HuH-7 (cell line): Measurements from ENCODE around the gene LGALS3.
A peak's percentile ranks its signal among the peaks of the same experiment; 100 is the strongest.

Source experiments
- DNase-seq: peaks from one replicate; pipeline ENCODE4 v3.0.0; 2011; ENCODE audit warnings: low spot score

LGALS3 gene

DNA sequence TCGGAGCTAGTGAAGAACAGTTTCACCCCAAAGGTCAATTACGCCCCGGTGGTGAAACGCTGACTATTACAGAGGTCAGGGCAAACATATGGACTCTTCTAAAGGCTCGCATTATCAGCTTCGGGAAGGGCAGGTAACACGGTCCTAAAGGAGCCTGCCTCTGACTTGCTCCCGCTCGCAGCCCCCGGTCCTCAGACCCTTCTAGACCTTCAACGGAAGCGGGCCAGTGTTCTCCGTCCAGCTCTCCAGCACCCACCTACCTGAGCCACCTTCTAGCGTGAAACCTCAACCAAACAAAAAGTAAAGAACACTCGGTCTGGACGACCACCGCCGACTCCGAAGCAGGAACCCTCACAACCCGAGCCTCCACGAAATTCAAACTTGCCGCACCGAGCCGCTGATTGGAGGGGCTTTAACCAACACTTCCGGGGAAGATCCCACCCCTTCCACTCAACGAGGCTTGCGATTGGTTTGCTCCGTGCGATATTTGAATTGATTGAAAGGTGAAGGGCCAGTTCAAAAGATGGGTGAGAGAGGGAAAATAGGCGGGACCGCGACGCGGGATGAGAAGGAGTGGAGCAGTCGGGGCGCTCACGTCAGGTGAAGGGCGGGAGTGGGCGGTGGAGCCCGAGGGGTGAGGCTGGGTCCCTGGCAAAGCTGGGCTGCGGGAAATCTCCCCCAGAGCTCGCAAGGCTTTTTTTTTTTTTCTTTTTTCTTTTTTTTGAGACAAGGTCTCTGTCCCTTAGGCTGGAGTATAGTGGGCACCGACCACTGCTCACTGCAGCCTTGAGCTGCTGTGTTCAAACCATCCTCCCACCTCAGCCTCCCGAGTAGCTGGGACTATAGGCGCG, 62.4 kb downstream of the LGALS3 start, which contains the start of gene DLGAP5:
Gene DLGAP5, minus strand, starts transcription at position 383 of the 851 bp plus-strand sequence. CDS start 2,406 bp downstream, outside the sequence.
- DNase-seq = peak; percentile 91

DNA sequence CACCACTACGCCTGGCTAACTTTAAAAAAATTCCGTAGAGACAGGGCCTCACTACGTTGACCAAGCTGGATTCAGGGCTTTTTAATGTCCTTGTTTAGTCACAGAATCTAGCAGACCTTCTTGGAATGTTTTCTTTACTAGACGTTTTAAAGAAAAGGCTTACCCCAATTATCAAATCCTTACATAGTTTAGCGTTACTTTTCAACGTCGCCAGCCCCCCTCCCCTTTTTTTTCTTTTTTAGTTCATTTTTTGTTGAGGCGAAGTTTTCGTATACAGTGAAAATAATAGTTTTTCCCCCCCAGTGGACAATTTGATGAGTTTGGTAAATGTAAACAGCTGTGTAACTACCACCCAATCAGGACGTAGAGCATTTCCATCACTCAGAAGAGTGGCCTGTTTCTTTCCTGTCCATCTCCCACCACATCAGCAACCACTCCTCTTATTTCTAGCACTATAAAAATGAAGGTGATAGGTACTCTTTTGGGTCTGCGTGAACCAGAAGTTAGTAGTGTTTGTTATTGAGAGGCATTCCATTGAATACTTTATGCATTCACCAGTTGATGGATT, 63.1 kb downstream of the LGALS3 start:
- no peak for DNase-seq

GRCh38 chr14:55194656-55195355, 65.8 kb downstream of the LGALS3 start:
- DNase-seq = no peak
